GM18873 (cell line): ENCODE data around the gene HADHA.

Experiments
- ATAC-seq: cut with Tn5 transposase; IDR thresholded peaks from one replicate; pipeline ENCODE4 v1.9.1; 2021; ENCODE audit warnings: mild to moderate bottlenecking, moderate library complexity, moderate number of reproducible peaks; ENCODE audit not compliant: unreplicated experiment, low FRiP score

HADHA gene

GRCh38 chr2:26245810-26246209 lies 1.4 kb upstream of the HADHA start:
- ATAC-seq = peak; percentile 47

GRCh38 chr2:26245231-26245732 lies 850 bp upstream of the HADHA start:
- ATAC-seq = peak; percentile 7

GRCh38 chr2:26243470-26244308 lies 743 bp downstream of the HADHA start:
- ATAC-seq = no peak

DNA sequence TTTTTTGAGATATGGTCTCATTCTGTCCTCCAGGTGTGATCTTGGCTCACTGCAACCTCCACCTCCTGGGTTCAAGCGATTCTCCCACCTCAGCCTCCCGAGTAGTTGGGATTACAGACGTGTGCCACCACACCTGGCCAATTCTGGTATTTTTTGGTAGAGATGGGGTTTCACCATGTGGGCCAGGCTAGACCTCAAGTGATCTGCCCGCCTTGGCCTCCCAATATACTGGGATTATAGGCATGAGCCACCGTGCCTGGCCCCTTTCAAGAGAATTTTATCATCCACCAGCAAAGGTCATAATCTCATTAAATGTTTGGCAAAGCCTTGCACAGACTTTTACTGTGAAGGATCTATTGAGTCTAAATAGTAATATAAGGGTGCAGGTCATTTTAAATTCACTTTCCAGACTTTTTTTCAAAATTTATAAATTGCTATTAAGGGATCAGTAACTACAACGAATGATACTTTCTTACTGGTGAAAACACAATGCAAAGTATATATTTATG lies 2.5 kb downstream of the HADHA start:
- no peak for ATAC-seq

DNA sequence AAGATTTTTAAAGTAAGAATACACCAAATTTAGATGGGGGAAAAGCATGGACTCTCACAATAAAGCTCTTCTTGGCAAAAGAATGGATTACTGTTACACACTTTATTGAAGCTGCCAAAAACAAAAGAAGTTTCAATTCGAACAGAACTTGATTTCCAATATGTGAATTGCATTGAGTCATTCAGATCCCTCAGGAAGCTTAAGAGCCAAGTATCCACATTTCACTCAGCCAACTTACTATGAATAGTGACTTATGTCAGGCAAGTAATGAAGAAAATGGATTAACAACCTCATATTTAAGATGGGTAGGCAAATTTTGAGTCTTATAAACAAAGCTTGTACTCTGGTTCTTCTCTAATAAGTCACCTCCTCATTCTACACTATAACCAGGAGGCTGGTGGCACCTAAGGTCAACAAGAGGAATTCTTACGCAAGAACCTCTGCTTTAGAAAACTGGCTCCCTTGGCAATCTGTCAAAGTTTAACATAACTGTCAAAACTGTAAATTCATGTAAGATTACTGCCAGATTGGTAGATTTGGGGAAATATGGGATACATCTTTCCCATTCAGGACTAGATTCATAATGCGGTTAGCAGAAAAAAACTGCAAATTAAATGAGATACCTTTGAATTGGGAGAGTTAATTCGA lies 6.0 kb downstream of the HADHA start:
- no peak for ATAC-seq

GRCh38 chr2:26237868-26238267 lies 6.6 kb downstream of the HADHA start:
- no peak for ATAC-seq

- ATAC-seq = no peak
Observed at GRCh38 chr2:26235089-26235488, 9.3 kb downstream of the HADHA start.

DNA sequence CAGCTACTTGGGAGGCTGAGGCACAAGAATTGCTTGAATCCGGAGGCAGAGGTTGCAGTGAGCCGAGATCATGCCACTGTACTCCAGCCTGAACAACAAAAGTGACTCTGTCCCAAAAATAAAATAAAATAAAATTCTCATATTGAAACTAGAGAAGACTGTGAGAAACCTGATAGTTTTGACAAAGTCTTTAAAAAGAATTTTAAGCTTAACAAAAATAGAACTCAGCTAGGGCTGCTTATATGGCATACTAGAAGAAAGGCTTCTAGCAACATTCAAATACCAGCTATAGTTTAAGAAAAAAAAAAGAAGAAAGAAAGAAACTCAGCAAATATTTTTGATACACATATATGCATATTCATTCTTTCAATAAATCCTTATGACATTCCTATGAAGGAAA lies 13.6 kb downstream of the HADHA start:
- ATAC-seq = no peak

DNA sequence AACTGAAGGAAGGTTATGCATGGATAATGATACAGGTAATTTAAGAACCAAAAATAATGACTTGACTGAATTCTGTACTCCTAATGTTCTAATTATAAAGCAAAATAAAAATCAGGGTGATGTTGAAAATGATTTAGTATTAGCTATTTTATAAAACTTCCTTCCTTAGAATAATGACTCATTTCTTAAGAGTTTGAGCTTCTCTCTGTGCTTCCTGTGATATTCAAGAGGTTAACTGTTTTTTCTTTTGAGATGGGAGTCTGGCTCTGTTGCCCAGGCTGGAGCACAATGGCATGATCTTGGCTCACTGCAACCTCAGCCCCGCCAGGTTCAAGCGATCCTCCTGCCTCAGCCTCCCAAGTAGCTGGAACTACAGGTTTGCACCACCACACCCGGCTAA lies 14.8 kb downstream of the HADHA start:
- ATAC-seq = no peak

DNA sequence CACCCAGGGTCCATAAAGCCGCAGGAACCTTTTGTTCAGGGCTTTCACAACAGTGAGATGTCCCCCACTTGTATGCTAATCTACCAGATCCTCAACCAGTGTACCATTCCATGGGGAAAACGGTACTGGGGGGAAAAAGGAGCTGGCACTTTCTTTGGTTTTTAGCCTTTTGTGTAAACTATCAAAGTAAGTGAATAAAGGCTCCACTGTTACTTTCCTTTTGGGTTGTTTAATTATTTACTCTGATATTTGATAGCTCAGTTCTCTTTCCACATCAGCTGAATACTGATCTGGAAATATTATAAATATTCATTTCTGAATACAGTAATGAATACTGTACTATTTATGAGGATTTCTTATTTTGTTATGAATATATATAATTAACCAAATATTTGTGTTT lies 20.3 kb downstream of the HADHA start:
- no peak for ATAC-seq

DNA sequence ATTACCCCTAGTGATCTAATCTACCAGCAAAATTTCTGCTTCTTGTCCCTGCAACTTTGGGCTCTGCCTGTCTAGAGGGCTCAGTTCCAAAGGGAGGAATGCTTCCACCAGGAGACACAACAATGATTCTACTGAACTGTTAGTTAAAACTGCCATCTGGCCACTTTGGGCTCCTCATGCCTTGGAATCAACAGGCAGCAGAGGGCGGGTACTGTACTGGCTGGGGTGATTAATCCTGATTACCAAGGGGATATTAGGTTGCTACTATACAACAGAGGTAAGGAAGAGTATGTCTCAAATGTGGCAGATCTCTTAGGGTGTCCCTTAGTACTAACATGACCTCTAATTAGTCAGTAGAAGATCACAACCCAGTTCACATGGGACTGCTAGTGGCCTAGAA lies 21.4 kb downstream of the HADHA start:
- ATAC-seq = no peak

DNA sequence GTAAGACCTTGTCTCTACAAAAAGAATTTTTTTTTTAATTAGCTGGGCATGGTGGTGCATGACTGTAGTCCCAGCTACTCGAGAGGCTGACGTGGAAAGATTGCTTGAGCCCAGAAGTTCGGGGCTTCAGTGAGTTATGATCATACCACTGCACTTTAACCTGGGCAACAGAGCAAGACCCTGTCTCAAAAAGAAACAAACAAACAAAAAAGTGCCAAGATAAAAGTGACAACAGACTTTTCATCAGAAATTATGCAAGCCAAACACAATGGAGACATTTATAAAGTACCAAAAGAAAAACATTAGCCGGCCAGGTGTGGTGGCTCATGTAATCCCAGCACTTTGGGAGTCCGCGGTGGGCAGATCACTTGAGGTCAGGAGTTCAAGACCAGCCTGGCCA lies 26.7 kb downstream of the HADHA start:
- ATAC-seq = no peak

DNA sequence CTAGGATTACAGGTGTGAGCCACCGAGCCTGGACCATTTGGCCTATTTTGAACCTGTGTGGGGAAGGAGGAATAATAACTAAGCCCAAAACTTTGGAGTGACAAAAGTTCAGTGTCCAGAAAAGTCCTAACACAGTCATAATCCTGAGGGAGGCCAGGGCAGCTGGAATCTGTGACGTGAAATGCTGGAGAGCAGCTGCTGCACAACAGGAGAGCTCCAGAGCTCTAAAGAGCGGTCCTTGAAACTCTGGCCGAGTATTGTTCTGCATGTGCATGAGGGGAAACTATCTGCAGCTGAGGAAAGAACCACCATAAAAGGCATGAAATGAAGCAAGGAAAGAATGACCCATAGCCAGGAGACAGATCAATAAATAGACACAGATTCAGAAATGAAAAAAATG lies 27.8 kb downstream of the HADHA start:
- no peak for ATAC-seq

DNA sequence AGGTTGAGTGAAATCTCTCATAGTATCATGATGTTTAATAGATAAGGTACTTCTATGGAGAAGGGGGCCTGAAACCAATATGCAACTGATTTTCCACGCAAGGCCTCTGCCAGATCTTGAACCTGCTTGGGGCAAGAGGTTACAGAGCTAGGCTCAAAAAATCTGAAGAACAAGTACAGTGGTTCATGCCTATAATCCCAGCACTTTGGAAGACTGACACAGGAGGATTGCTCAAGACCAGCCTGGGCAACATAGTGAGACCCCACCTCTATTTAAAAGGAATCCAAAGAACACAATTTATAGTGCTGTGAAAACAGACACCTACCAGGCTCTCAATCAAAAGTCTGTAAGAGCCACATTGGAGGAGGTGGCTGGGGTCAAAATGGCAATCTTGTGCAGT lies 28.6 kb downstream of the HADHA start:
- ATAC-seq = no peak

DNA sequence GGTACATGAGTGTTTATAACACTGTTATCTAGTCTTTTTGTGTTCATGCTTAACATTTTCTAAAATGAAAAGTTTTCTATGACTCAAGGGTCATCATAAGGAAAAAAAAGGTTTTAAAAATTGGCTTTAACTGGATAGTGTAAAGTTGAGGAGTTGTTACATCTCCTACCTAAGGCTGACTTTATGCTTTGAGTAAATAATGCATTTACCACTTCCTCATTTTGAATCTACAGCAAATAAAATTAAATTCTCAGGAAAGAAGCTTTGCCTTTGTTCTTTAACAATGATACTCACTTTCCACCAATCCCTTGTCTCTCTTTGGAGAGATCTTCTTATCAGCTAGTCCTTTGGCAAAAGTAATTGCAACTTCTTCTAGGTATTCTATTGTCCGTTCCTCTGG lies 29.7 kb downstream of the HADHA start:
- no peak for ATAC-seq

GRCh38 chr2:26212011-26212410 lies 32.4 kb downstream of the HADHA start:
- no peak for ATAC-seq

DNA sequence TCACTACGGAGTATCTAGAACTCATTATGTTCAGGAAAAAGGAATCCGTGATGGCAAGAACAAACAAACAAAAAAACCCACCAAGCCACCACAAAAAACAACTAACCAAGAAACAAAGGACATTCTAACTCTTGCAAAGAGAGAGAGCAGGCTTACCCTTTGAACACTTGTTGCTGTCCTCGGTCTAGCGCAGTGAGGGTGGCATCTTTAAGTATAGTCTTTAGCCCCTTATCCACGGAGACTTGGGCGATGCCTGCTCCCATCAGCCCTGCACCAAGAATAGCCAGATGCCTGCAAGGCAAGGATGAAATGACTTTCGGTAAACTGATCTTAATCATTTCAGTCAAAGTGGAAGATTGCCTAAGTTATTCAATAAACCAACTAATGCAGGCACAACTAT lies 40.5 kb downstream of the HADHA start:
- ATAC-seq = no peak

DNA sequence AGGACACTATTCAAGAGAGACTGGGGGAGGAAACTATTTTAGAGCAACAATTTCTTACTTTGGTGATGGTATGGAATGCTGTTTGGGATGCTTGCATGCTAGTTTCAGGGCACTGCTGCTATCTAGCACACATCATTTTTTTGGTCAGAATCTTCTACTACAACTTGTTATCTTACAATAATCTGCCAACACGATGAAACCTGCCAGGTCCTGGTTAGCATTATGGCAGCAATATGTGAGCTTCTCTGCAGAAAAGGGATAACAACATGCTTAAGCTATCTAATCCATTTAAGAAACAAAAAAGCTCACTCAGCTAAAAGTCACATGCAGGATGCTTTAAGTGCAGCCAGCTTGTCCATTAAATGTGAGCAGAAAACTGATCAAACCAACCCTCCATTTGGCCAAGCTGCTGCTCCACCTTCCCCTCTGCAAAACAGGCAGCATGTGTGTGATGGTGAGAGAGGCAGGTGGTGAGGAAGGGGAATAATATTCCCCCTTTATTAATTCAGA lies 41.4 kb downstream of the HADHA start:
- no peak for ATAC-seq

GRCh38 chr2:26197516-26197915 lies 46.9 kb downstream of the HADHA start:
- ATAC-seq = no peak

DNA sequence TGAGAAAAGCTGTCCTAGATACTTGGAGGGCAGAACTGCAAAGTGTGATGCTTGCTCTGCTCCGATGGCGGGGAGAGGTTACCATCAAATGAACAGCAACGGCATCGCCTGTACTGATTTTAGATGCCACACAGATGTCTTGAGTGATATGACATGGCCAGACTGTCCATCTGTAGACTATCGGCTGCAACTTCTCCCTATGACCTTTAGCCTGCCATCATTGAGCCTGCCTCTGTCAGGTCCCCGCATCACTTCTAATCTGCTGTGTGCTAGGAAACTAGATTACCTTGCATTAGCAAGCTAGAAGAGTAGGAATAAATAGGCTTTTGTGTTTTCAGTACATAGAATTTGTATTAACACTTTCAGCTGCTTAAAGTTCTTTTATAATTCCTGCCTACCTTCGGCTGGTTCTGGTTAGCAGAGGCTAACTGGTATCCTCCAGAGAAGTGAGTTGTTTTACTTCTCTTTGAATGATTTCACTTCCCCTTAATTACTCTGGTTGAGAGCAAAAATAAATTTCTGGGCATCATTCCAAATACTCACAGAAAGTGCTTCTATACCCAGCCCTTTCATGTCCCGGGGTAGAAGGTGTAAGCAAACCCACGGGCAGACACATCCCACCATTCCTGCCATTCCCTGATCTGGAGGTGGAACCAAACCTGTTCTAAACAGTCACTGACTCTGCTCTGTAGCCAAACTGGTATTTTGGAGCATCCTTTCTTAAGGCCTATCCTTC lies 47.6 kb downstream of the HADHA start:
- ATAC-seq = no peak
